Caki2 (cell line): ENCODE measurements around the gene NEO1. TPM values are rescaled to one million over a fixed set of nuclear protein-coding genes. Genes with fewer than 3 reads are reported as not detected.
"Not testable (repeated sequence)": the region's sequence is repeated elsewhere in the genome, so short reads cannot be mapped to it uniquely, and the experiment has no call there.

Source experiments
- DNase-seq: peaks from one replicate; pipeline ENCODE4 v3.0.0-alpha.2; 2015; ENCODE audit warnings: low read depth
- in situ Hi-C: cut with HindIII; loops from 2 replicates; pipeline ENCODE4 v1.10.0; 2016; ENCODE audit warnings: low sequenced_read_pairs, low pct_unique_long_range_greater_than_20kb, mixed read lengths
- total RNA-seq: library from RNA; depleted of rRNA; stranded (reverse); fragments of >200 nt; shearing (Covaris generic); gene quantifications from 2 replicates; pipeline ENCODE4 v1.2.3, GENCODE V29; 2014; ENCODE audit warnings: low replicate concordance

The NEO1 gene
- total RNA-seq, 1 experiment from 2014 or later, result 8.0 TPM

- no peak for DNase-seq
- in situ Hi-C loops, result no loop called here
Observed at GRCh38 chr15:73270366-73271097, 218.3 kb downstream of the NEO1 start.

DNA sequence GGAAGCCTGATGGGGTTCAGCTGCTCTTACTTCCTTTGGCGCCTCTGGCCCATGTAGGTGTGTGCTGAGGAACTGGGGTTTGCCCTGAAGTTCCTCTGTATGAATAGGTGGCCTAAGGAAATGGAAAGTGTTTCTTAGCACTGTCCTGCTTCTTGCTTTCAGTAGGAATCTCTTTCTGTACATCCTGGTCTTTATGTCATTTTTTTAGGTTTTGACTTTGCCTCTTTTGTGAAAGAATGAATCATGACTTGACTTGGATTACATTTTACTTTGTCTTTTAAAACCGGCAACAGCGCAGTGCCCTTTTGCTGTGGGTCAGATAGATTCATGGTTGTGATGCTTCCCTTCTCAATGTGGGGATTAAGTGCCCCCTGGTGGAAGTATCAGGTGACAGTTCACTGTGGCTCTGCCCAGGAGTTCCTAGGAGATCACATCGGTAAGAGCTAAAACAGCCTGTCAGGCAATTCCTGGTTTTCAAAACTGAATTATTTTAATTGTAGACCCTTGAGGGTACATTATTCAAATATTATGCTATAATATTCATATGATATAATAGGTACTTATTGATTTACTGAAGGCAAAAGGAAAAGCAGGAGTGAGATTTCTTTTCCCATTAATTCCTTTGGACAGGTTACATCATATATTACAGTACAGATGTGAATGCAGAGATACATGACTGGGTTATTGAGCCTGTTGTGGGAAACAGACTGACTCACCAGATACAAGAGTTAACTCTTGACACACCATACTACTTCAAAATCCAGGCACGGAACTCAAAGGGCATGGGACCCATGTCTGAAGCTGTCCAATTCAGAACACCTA is 221.1 kb downstream of the NEO1 start:
- in situ Hi-C loops, result no loop called here
- peak; percentile 47 for DNase-seq

- no peak for DNase-seq
- in situ Hi-C loops, result no loop called here
Observed at GRCh38 chr15:73275862-73276261, 223.6 kb downstream of the NEO1 start.

GRCh38 chr15:73282567-73283365 is 230.5 kb downstream of the NEO1 start:
- DNase-seq, result no peak
- in situ Hi-C loops, result no loop called here

- in situ Hi-C loops, result no loop called here
- DNase-seq, result no peak
Observed at GRCh38 chr15:73283366-73283962, 231.2 kb downstream of the NEO1 start.

- in situ Hi-C loops, result no loop called here
- DNase-seq, result no peak
Observed at GRCh38 chr15:73284090-73284716, 231.9 kb downstream of the NEO1 start.

DNA sequence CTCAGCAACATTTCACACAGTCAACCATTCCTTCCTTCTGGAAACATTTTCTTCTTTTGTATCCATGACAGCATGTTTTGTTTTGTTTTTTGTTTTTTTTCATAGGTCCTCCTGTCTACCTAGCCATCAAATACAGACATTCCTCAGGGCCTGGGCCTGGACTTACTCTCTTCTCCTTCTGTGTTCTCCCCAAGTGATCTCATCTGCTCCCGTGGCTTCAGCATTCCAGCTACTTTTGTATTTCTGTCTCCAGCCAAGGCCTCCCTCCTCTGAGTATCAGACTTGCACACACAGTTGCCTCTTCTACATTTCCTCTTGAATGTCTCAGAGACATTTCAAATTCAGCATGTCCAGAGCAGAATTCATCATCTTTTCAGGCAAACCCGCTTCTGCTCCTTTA is 234.0 kb downstream of the NEO1 start:
- no peak for DNase-seq
- in situ Hi-C loops, result no loop called here

GRCh38 chr15:73287019-73287418 is 234.8 kb downstream of the NEO1 start:
- DNase-seq, result no peak
- in situ Hi-C loops, result no loop called here

DNA sequence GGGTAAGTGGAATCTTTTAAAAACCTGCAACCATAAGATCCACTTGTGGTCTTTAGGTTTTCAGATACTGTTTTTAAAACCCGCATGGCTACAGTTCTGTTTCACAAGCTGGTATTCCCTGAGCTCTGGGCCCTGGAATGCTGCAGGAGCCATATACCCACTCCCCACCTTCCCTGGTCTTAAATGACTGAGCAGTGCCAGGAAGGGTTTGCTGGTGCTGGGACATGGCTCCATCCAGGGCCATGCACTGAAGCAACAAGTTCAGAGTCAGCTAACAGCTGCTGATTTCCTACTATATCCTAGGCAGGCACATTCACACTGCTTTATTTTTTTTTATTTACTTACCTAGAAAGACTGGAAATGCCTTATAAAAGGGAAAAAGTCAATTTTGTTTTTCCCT is 239.2 kb downstream of the NEO1 start:
- DNase-seq, result no peak
- in situ Hi-C loops, result no loop called here

- in situ Hi-C loops, result no loop called here
- DNase-seq, result no peak
Observed at GRCh38 chr15:73293773-73294172, 241.5 kb downstream of the NEO1 start.

DNA sequence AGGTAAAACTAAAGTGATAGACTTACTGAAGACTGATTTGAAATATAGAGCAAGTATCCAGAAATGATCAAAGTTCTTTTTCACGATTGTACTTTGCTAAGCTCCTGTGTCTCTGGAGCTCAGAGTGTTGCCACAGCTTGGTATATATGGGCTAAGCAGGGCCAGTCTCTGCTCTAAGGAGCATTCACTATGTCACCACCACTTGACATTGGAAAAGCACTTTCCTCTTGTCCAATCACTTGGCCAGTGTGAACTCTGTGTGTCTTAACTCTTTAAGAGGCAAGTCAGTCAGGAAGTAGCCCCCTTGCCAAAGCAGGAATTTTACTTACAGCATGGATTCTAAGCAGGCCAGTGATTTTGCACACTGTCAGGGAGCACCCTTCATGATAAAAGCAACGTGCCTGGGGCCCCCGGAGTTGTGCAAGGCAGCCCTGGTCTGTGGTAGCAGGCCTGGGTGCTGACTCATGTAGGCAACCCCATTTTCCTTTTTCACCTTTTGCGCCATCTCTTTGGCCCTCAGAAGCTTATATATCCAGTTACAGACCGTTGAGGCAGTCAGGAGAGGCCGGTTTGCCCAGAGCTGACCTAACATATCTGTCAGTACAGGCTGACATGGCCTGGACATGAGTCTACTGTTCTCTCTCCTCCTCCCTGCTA is 243.5 kb downstream of the NEO1 start:
- no peak for DNase-seq
- in situ Hi-C loops, result no loop called here

- in situ Hi-C loops, result no loop called here
- DNase-seq, result no peak
Observed at GRCh38 chr15:73296609-73297353, 244.5 kb downstream of the NEO1 start.

GRCh38 chr15:73298522-73299245 is 246.4 kb downstream of the NEO1 start:
- in situ Hi-C loops, result no loop called here
- DNase-seq, result no peak

GRCh38 chr15:73300286-73300685 is 248.0 kb downstream of the NEO1 start:
- in situ Hi-C loops, DNase-seq: not testable (repeated sequence)

DNA sequence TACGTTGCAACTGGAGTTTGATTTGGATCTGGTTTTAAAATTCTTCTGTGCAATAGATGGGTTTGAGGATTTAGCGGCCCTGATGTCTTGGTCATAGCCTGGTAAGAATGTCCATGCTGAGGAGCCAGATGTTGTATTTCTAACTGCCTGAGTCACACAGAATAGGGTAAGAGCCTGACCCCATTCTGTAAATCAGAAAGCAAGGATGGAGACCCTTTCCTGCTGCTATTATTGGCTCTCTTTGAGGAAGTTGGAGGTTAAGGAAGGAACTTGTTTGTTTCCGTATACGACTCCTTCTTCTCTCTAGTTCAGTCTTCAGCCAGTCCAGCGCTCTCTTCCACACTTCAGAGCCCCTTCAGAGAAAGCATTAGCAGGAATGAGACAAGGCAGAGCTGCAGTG is 251.4 kb downstream of the NEO1 start:
- in situ Hi-C loops, result no loop called here
- no peak for DNase-seq
